Aorta (tissue), 5 donors: ENCODE results near the gene SERTM2. TPM values are rescaled to one million over a fixed set of nuclear protein-coding genes. Genes with fewer than 3 reads are reported as not detected.

Experiments used
- ATAC-seq: fragments of 200-7000 bp; cut with Tn5 transposase; one replicate; pipeline ENCODE4 v1.9.1; 2022; ENCODE audit warnings: moderate library complexity; ENCODE audit not compliant: low FRiP score
- DNase-seq, 2 donors: peaks; one replicate each; pipeline ENCODE4 v3.0.0-alpha.2; 2020
- H3K27ac ChIP-seq, 2 donors: one replicate each; pipeline ENCODE4 v1.5.1; 2013; ENCODE audit warnings: low read length in 2 of 2, mild to moderate bottlenecking in 2 of 2, moderate library complexity in 2 of 2, control low read depth in 1 of 2, inconsistent platforms in 1 of 2, low read depth in 1 of 2
- H3K27me3 ChIP-seq, 2 donors: one replicate each; pipeline ENCODE4 v1.6.1; 2013; ENCODE audit warnings: control low read depth in 1 of 2, low read length in 1 of 2, mild to moderate bottlenecking in 1 of 2, moderate library complexity in 1 of 2; ENCODE audit not compliant: insufficient read depth in 2 of 2, control insufficient read depth in 1 of 2
- H3K36me3 ChIP-seq, 2 donors: one replicate each; pipeline ENCODE4 v1.6.1; 2013; ENCODE audit warnings: control low read depth in 1 of 2, low read length in 1 of 2, mild to moderate bottlenecking in 1 of 2; ENCODE audit not compliant: insufficient read depth in 2 of 2, control insufficient read depth in 1 of 2
- H3K4me1 ChIP-seq, 2 donors: one replicate each; pipeline ENCODE4 v1.6.1; 2013; ENCODE audit warnings: low read length in 2 of 2, control low read depth in 1 of 2, mild to moderate bottlenecking in 1 of 2, moderate library complexity in 1 of 2; ENCODE audit not compliant: insufficient read depth in 2 of 2, control insufficient read depth in 1 of 2
- H3K4me3 ChIP-seq, 2 donors: one replicate each; pipeline ENCODE4 v1.5.1; 2013; ENCODE audit warnings: low read length in 2 of 2, control low read depth in 1 of 2, mild to moderate bottlenecking in 1 of 2
- H3K9me3 ChIP-seq: one replicate; pipeline ENCODE4 v1.6.1; 2013; ENCODE audit warnings: mild to moderate bottlenecking, low read length; ENCODE audit not compliant: control insufficient read depth
- WGBS, 2 donors: extraction: QIAGEN DNeasy Blood & Tissue Kit; methylation state at CpG; one replicate each; pipeline ENCODE4 v1.1.7; 2013; 5-methylcytosine and 5-hydroxymethylcytosine counted together
- intact Hi-C, 2 donors: fragments of 100-400 bp; cut with DNase I; formaldehyde crosslinking; loops; one replicate each; pipeline versions ENCODE4 v1.14.2 to v1.15.0; 2022
- long read RNA-seq, 2 donors: library from polyadenylated mRNA; unstranded; transcript quantifications; one replicate each; pipeline ENCODE4 v2.0.0, GENCODE V29; 2020 to 2021
- polyA plus RNA-seq, 2 donors: library from polyadenylated mRNA; stranded (reverse); fragments of 200-250 nt; gene quantifications; one replicate each; pipeline ENCODE4 v1.2.3, GENCODE V29; 2013
- total RNA-seq, 2 donors: library from RNA; stranded (reverse); fragmentation: NEBNext Ultra II Directional; extraction: Animal tissue kit (Norgen Biotek cat#: 25700); gene quantifications; one replicate each; pipeline ENCODE4 v1.2.1, GENCODE V29; 2021
- donor health status: healthy with polysubstance abuse.
- donor health status: Bipolar disorder and iron deficiency.
- donor health status: DM: no; HTN: no; CAD: no.
- donor health status: DM: no; HTN: no; CAD: no.
- donor health status: DM: yes; HTN: yes; CAD: no.

The SERTM2 gene
- total RNA-seq (not detected), polyA plus RNA-seq (not detected)
- long read RNA-seq, donor 1: 0 reads
- long read RNA-seq, donor 2: 0 reads

DNA sequence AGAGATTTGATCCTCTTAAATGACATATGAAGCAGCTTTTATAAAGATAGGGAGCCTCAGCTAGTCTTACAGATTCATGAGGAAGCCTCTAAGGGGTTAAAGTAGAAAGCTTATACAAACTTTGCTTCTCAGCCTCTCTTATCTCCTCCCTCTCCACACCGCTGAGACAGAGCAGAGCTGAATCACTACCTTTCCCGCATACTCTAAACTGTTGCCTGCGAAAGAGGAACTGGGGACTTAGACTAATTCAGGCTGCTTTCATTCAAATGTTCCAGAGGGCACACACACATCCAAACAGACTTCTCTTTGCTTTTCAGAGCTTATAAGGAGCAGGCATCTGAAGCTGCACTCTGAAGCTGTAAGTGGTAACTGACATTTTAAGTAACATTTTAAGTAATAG lies at the start of gene SERTM2:
TSS of gene SERTM2 (plus strand) at position 169 of the 400 bp plus-strand sequence. CDS start 7,213 bp downstream, outside the sequence.
- ATAC-seq (no peak), DNase-seq (no peak)
- Histone ChIP-seq H3K27me3 (no peaks in the 10 kb centered on the region), H3K9me3 (no peaks in the 10 kb centered on the region), H3K4me1 (no peaks in the 10 kb centered on the region), H3K36me3 (no peaks in the 10 kb centered on the region), H3K4me3 (no peak within 1 kb of the TSS), H3K27ac (no peak within 1 kb of the TSS)
- 10 to 24% methylated on average over 3 of the region's 3 CpGs for WGBS, 2 donors
- intact Hi-C loops: no loop called here

DNA sequence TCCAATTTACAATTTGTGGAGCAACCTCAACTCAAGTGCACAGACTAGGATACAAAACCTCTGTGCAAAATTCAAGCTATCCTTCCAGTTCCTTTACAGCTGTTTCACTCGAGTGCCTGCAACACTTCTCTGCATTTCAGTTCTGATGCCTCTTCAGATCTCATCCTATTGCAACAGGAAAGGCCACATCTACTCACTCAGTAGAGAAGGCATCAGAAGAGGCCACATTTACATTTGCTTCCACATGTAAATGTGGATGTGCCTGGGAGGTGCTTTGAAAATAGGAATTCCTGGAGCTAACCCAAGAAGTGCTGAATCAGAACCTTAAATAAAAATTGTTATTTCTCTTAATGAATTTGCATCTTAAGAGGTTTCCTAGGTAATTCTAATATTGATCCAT lies 45.8 kb upstream of the SERTM2 start:
- 43 to 88% methylated on average over 1 of the region's 1 CpG for WGBS, 2 donors

DNA sequence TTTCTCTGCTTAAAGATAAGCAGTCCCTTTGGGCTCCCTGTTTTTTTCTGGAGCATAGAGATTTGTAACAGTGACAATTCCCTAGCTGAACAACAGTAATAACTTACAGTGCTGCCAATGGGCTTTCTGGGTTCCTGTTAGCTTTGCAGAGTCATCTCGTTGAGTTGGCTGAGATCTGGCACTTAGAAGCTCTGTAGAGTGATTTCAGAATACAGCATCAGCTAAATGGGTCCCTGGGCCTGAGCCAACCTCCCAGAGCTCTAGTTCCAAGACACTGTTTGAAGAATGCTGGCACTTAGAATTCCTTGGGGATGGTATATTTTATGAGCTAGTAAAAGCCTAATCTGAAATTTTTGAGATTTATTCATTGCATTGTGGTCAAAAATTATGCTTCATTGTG lies 43.5 kb upstream of the SERTM2 start:
- no peaks in the 10 kb centered on the region for H3K27me3 ChIP-seq
- DNase-seq (peak; percentile 57 to 71), ATAC-seq (peak; percentile 26)
- no peaks in the 10 kb centered on the region for H3K4me1 ChIP-seq
- no peak overlapping the region for H3K27ac ChIP-seq
- H3K36me3 ChIP-seq: no peaks in the 10 kb centered on the region
- no peaks in the 10 kb centered on the region for H3K9me3 ChIP-seq
- 0 to 7% methylated on average over 1 of the region's 1 CpG for WGBS, 2 donors
- intact Hi-C loops: no loop called here
- H3K4me3 ChIP-seq: no peak overlapping the region

More for the DNA sequence above, 45.8 kb upstream of the SERTM2 start:
- Histone ChIP-seq H3K4me1 (no peaks in the 10 kb centered on the region), H3K27ac (no peak overlapping the region), H3K4me3 (no peak overlapping the region), H3K9me3 (no peaks in the 10 kb centered on the region), H3K36me3 (no peaks in the 10 kb centered on the region), H3K27me3 (no peaks in the 10 kb centered on the region)
- no peak for ATAC-seq
- intact Hi-C loops: no loop called here
- DNase-seq: no peak

DNA sequence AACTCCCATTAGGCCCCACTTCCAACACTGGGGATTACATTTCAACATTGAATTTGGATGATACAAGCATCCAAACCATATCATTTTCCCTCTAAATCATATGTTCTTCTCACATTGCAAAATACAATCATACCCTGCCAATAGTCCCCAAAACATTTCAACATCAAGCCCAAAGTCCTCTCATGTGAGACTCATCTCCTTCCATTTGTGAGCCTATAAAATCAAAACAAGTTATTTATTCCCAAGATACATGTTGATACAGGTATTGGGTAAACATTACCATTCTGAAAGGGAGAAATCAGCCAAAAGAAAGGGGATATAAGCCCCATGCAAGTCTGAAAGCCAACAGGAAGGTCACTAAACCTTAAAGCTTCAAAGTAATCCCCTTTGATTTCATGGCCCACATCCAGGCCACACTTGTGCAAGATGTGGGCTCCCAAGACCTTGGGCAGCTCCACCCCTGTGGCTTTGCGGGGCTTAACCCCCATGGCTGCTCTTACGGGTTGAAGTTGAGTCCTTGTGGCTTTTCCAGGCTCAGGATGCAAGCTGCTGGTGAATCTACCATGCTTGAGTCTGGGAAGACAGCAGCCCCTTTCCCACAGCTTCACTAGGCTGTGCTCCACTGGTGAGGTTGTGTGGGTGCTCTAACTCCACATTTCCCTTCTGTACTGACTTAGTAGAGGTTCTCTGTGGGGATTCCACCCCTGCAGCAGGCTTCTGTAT lies 40.6 kb upstream of the SERTM2 start:
- no peaks in the 10 kb centered on the region for H3K9me3 ChIP-seq
- DNase-seq (no peak), ATAC-seq (no peak)
- no peaks in the 10 kb centered on the region for H3K4me1 ChIP-seq
- H3K4me3 ChIP-seq: no peak overlapping the region
- intact Hi-C loops: no loop called here
- WGBS, 2 donors: 90 to 99% methylated on average over 2 of the region's 2 CpGs
- no peaks in the 10 kb centered on the region for H3K36me3 ChIP-seq
- no peaks in the 10 kb centered on the region for H3K27me3 ChIP-seq
- H3K27ac ChIP-seq: no peak overlapping the region

DNA sequence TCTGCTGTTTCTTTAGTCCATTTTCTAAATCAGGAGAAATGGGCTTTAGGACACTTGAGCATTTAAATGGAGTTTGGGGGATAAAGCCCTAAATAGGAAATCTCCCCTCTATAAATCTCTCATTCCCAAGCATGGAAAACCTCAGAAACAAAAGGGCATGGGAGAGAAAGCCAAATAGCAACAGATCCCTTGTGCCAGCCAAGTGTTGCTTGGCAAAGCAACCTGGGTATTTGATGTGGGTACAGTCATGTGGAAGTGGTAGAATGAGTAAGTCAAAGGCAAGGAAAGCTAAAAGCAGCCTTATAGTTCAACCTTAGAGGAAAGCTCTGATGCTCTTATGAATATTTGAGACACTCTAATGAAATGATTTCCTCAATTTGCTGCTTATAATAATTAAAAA lies 29.5 kb upstream of the SERTM2 start:
- no peak overlapping the region for H3K4me3 ChIP-seq
- H3K27me3 ChIP-seq: no peaks in the 10 kb centered on the region
- H3K4me1 ChIP-seq: no peaks in the 10 kb centered on the region
- H3K9me3 ChIP-seq: no peaks in the 10 kb centered on the region
- intact Hi-C loops: no loop called here
- no peak for ATAC-seq
- no peak overlapping the region for H3K27ac ChIP-seq
- H3K36me3 ChIP-seq: no peaks in the 10 kb centered on the region
- no peak for DNase-seq

DNA sequence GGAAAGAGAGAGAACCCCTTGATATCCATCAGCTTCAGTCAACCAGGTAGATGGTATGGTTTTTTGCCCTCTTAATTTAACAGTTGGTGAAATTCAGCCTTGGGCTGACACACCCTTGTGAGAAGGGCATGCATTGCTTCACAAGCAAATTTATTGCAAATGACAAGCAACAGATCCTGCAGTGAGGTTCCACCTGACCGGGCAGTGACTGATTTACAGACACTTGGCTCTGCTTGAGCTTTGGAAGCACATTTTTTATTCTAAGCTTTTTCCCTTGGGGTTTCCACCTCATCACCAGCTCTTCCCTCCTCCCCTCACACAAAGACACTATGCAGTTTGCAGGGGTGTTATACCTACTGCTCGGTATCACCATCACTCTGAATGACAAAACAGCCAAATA lies 28.3 kb upstream of the SERTM2 start:
- intact Hi-C loops: no loop called here
- Histone ChIP-seq H3K4me3 (no peak overlapping the region), H3K4me1 (no peaks in the 10 kb centered on the region), H3K27me3 (no peaks in the 10 kb centered on the region), H3K27ac (no peak overlapping the region), H3K36me3 (no peaks in the 10 kb centered on the region), H3K9me3 (no peaks in the 10 kb centered on the region)
- ATAC-seq (no peak), DNase-seq (no peak)
- WGBS, 2 donors: 48 to 72% methylated on average over 2 of the region's 2 CpGs

DNA sequence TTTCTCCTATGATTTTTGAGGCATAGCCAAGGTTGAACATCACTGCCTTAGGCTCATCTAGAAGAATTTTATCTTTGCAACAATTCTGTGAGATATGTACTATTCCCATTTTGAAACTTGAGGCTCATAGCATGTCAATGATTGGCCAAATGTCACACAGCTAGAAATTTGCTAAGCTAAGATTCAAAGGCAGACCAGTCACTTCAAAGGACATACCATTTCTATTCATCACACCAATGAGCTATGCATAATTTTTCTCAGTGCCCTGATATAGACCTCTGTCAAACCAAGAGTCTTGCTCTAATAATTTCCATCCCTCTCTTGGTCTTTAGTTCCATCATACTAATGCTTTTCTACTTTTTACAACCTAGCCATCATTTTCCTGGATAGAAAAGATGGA lies 27.6 kb upstream of the SERTM2 start:
- Histone ChIP-seq H3K27ac (no peak overlapping the region), H3K4me1 (no peaks in the 10 kb centered on the region), H3K9me3 (no peaks in the 10 kb centered on the region), H3K36me3 (no peaks in the 10 kb centered on the region), H3K4me3 (no peak overlapping the region), H3K27me3 (no peaks in the 10 kb centered on the region)
- no peak for ATAC-seq
- intact Hi-C loops: no loop called here
- DNase-seq: no peak

DNA sequence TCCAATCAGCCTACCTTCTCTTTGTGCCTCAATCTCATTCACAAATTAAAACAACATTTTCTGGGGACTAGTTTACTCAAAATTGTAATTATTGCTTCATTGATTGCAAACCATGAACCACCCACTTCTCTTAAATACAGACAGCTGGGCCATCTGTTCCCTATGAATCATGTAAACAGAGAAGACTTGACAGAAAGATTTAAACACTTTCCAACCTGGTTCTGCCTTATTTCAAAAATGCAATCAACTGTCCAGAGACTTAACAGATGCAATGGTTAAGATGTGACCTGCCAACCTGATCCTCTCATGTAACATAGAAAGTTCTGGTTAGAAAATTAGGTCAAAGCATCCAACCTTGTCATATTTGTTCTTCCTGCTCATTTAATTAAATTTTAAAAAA lies 20.8 kb upstream of the SERTM2 start:
- no peak for ATAC-seq

DNA sequence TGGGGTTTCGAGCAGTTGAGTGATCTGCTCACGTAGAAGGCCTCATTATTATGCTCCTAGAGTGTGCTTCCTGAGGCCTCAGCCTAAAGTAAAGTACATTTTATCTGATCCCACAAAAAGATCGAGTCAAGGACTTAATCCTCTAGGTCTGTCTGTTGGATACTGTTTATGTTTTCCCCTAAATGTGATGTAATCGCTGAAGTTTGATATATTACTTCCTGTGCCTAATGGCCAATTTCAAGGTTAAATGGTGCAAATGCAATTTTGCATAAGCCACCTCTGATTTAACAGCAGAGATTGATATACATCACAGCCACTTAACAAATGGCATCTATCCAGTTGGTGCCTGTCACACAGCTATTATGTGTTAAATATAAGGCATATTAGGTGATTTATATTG lies 19.4 kb upstream of the SERTM2 start:
- intact Hi-C loops: no loop called here
- H3K27me3 ChIP-seq: no peaks in the 10 kb centered on the region
- no peaks in the 10 kb centered on the region for H3K36me3 ChIP-seq
- no peaks in the 10 kb centered on the region for H3K9me3 ChIP-seq
- H3K4me3 ChIP-seq: no peak overlapping the region
- no peaks in the 10 kb centered on the region for H3K4me1 ChIP-seq
- H3K27ac ChIP-seq: no peak overlapping the region
- 51 to 68% methylated on average over 4 of the region's 4 CpGs for WGBS, 2 donors
- DNase-seq (no peak), ATAC-seq (no peak)

More for the DNA sequence above, 20.8 kb upstream of the SERTM2 start:
- H3K36me3 ChIP-seq: no peaks in the 10 kb centered on the region
- H3K27ac ChIP-seq: no peak overlapping the region
- no peak for DNase-seq
- H3K27me3 ChIP-seq: no peaks in the 10 kb centered on the region
- no peak overlapping the region for H3K4me3 ChIP-seq
- H3K9me3 ChIP-seq: no peaks in the 10 kb centered on the region
- H3K4me1 ChIP-seq: no peaks in the 10 kb centered on the region
- intact Hi-C loops: no loop called here
